Myocyte (in vitro differentiated cells): ENCODE results near the gene CALY. TPM values are rescaled to one million over a fixed set of nuclear protein-coding genes. Genes with fewer than 3 reads are reported as not detected.

ENCODE experiments used
- DNase-seq: peaks from one replicate; pipeline ENCODE4 v3.0.0-alpha.2; 2012; ENCODE audit warnings: low read depth
- total RNA-seq: library from RNA; depleted of rRNA; stranded (reverse); fragments of >200 nt; gene quantifications from 2 replicates; pipeline ENCODE4 v1.2.3, GENCODE V29; 2014

The CALY gene
- total RNA-seq, 1 donor from 2014 or later, result not detected

DNA sequence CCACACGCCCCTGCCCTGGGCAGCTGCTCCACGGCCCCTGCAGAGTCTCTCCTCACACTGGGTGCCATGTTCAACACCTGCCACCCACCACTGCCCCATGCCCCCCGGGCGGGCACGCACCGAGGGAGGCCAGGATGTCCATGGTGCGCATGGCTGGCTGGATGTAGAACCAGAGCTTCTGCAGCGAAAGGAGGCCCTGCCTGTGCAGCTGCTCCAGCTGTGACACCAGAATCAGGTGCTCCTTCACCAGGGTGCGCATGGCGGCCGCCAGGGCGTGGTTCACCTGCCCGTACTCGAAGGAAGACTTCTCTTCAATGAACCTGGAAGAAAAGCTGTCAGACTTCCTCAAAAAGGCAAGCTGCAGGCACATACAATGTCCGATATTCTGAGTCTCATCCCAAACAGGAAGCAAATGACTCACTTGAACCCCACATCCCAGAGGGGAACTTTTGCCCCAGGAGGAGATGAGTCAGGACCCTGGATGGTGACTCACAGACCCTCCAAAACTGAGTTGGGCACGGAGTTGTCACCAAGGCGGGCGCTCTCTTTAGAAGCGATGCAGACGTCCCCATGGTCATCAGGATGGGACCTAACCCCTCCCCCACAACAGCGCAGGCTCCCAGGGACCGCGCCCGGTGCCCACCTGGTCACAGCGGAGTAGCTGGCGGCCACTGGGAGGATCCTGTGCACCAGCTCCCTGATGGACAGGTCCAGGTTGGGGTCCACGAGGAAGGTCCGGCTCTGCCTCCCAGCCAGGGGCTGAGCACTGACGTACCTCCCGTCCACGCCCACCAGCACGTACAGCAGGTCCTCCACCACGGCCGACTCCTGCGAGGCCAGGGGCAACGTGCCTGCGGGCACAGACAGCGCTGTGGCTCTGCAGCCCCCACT is 43.5 kb downstream of the CALY start:
- peak; percentile 9 for DNase-seq

DNA sequence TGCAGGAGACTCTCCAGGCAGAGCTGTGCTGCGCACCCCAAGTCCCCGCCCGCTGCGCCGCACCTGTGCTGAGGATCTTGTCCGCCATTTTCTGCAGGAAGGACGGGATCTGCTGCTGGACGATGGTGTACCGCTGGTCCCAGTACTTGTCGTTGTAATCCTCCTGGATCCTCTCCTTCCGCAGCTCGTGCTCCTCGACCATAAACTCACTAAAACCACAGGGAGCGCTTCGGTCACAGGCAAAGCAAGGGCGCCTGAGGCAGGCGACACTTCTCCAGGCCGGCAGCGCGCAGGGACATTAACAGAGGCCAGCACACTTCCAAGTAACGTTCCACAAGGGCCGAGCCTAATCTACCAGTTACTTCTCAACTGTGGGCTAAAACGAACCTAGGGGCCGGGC is 46.9 kb downstream of the CALY start:
- no peak for DNase-seq

DNA sequence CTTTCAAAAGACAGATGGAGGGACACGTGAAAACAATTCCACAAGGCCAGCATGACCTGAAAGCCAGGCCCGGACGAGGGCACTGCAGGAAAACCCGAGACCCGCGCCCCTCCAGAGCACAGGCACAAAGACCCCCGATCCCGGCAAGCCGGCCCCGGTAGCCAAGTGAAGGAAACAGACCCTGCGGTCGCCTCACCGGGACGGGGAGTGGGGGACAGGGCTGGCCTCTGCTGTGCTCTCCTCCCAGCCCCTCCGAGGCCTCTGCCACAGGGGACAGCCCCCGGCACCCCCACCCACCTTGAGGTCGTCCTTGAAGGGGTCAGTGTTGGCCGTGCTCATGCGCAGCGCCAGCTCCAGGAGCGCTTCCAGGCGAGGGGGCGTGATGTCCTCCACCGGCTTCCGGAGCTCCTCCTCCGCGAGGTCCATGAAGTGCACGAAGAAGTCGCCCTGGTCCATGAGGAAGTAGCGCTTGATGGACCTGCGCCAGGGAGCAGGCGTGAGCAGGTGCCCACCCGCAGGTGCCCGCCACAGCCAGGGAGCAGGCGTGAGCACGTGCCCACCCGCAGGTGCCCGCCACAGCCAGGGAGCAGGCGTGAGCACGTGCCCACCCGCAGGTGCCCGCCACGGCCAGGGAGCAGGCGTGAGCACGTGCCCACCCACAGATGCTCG is 48.7 kb downstream of the CALY start:
- no peak for DNase-seq

DNA sequence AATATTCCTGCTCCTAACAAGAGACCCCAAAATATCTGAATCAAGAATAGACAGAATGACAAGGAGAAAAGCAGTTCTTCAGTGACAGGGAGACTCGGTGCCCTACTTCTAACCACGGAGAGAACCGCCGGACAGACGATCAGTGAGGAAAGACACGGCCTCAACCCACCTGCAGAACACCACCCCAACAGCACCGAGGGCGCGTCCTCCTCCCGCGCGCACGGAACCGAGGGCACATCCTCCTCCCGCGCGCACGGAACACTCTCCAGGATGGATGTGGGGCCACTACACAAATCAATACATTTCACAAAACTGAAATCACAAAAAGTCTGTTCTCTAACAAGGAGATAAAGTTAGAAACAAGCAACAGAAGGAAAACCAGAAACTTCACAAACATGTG is 50.3 kb downstream of the CALY start:
- no peak for DNase-seq

DNA sequence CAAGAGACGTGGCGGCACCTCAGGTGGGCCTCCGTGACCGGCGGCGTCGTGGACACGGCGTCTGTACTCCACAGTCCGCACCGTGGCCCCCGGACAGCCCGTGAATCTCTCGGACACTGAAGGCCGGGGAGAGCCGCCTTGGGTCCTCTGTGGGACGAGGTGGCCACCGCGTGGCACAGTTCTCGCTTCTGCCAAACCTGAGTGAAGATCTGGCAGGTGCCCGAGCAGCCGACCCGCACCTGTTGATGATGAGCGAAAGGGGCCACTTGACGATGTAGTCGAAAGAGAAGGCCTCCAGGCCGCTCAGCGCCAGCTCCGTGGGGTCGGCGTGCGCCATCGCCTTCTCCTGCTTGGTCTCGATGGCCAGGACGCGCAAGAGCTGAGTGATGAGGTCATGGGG is 51.5 kb downstream of the CALY start:
- no peak for DNase-seq

DNA sequence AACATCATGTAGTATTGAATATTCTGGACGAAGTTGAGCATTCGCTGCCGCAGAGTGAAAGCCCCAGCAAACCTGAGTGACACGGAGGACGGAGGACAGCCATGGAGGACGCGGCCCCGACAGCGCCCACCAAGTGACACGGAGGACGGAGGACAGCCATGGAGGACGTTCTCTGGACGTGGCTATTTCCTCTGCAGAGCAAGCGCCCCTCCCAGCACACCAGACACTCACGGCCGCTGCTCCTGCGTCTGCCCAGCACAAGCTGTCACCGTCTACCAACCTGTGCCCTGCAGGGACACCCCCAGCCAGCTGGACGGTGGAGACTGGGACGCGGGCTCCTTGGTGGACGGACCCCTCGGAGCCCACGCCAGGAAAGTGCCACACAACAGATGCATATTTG is 52.8 kb downstream of the CALY start:
- no peak for DNase-seq

DNA sequence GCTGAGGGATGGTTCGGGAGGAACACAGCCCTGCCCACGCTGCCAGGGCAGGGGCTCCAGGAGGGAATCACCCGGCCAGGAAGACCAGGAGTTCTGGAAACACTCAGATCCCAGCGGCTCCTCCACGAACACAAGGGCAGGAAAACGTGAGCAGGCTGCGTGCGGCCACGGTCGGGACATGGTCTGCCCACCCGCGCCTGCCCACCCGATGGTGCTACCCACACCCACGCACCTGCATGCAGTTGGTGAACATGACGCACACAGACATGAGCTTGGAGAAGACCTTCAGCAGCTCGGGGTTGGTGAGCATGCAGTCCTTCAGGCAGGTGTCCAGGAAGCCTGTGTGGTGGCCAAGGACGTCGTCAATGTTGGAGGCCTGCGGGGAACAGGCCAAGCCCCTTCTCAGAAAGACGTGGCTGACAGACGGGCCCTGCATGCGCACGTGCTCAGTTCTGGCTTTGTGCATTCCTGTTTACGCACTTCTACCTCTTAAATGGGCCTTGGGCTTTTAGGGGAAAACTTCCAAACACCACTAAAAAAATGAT is 53.8 kb downstream of the CALY start:
- DNase-seq, result no peak

DNA sequence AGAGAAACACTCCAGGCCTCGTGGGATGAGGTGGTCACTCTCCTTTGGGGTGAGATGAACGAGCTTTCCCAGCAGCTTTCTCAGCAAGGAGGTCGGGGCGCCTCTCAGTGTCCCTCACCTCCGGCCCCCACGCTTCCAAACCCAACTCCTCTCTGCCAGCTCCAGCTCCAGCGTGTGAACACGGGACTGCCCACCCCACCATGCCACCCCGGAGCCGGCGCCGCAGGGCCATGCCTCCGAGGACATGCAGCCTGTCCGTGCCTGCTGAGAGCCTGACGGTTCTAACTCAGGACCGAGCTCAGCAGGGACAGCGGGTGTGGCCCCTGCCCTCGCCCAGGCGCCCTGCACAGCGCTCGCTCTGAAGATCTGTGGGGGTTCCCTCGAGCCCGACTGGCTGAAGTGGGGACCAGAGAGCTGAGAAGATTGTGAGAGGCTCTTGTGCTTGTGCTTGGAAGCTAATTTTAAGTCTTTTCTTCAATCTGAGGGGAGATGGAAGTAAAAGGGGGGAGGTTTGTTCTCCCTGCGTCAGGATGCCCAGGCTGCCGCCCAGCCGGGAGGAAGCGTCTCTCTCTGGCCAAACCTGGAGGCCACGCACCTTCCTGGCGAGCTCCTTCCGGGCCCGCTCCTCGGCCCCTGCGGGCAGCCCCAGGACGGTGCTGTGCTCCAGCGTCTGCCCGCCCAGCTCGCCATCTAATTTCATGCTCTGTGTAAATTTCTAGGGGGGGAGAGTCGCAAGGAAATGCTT is 54.9 kb downstream of the CALY start:
- no peak for DNase-seq

DNA sequence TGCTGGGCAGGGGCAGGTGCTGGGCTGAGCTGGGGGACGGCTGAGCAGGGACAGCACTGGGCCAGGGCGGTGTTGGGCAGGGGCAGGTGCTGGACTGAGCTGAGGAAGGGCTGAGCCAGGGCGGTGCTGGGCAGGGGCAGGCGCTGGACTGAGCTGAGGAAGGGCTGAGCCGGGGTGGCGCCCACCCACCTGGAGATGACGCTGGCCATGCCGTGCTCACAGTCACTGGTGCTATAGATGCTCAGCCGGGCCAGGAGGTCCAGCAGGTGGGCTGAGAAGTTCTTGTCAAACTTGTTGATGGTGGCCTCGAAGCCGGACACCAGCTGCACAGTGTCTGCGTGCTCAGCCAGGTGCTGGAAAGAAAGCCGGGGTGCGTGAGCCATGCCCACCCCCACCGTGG is 55.6 kb downstream of the CALY start:
- DNase-seq, result no peak

DNA sequence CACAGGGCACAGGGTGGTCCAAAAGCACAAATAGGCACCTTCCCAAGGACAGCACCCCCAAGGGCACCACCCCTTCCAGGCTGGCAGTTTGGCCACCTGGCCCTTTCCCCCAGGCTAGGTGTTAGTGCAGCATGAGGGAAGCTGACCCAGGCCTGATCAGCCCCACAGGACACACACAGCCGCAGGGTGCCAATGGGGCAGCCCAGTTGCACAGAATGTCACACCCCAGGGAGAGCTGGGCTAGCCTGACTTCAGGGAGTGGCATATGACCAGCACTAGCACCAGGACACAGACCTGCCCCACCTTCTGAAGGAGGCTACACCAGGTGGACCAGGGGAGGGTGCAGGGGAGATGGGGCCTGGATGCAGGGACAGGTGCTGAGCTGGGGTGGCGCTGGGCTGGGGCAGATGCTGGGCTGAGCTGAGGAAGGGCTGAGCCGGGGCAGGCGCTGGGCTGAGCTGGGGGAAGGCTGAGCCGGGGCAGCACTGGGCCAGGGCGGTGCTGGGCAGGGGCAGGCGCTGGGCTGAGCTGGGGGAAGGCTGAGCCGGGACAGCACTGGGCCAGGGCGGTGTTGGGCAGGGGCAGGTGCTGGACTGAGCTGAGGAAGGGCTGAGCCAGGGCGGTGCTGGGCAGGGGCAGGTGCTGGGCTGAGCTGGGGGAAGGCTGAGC is 56.2 kb downstream of the CALY start:
- no peak for DNase-seq

DNA sequence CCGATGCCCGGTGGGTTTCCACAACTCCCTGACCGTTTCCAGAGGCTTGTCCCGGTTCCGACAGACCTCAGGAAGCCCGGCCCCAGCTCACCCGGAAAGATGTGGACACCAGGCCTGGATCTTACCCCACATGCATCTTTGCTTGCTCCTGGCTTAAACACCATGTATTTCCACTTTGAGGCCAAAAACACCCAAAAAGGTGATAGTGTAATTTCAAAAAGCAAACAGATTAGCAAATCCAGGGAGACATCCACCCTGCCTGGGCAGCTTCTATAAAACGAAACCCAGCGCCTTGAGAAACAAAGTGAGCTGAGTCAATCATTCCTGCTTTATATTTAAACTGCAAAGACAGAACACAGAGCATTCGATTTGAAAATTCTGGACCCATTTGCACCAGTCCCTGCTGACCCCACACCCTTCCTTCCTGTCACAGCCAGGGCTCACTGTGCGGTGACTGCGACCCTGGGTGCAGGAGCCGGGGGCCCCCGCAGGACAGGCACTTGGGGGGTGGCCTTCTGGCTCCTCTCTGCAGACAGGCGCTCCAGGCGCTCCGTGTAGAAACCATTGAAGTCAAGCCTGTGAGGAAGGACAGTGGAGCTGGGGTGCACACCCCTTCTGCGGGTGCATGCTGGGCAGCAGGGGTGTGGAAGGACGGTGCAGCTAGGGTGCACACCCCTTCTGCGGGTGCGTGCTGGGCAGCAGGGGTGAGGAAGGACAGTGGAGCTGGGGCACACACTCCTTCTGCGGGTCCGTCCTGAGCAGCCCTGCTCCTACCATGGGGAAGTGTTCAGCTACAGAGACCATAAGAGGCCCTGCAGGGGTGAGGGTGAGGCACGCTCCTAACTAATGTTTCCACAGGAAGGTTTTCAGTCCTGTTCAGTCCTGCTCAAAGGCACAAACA is 57.1 kb downstream of the CALY start:
- DNase-seq, result no peak

DNA sequence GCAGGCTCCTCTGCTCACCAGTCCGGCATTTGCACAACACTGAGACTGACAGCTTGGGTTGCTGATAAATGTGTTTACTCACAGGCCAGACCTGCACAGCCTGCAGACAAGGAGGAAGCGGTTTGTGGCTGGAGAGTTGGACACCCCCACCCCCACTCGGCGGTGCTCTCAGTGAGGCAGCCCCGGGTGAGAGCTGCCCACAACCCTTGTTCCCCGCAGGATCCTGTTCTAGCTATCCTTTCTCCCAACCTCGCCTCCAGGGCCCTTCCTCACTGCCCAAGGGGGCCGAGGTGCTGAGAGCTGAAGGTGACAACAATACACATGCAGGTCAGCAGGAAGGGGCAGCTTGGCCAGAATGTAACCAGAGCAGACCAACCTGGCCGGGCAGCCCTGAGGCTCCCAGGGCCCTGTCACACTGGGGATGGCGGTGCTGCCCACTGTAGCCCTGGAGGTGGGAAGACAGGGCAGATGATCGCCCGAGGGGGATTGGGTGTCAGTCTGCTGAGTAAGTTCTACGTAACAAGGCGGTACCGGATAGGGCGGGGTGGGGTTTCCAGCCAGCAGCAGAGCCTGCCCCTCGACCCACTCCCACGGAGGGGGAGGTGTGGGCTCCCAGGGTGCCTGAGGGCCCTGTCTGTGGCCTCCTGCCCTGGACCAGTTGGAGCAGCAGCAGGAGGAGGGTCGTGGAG is 58.0 kb downstream of the CALY start:
- peak; percentile 24 for DNase-seq

DNA sequence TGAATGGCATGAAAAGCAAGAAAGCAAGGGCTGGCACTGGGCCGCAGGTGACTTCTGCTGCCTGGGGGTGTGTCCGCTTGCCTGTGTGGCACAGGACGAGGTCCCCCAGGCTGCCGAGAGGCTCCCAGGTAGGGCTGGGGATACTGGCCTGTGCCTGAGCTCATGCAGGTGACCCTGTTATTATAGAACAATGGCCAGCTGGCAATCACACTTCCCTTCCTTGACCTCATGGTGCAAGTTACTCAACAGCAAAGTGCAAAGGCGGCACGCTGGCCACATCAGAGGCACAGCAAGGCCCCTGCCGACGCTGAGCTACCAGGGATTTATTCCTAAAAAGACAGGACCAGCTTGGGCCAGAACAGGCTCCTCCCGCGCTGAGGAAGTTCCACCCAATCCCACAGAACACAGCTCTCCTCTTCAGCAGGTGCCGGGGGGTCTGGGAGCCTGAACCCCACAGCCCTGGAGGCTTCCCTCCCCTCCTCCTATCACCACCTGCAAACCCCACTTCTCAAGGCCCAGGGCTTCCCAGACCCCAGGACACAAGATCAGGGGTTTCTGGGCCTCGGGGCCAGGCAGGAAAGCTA is 58.6 kb downstream of the CALY start:
- no peak for DNase-seq

DNA sequence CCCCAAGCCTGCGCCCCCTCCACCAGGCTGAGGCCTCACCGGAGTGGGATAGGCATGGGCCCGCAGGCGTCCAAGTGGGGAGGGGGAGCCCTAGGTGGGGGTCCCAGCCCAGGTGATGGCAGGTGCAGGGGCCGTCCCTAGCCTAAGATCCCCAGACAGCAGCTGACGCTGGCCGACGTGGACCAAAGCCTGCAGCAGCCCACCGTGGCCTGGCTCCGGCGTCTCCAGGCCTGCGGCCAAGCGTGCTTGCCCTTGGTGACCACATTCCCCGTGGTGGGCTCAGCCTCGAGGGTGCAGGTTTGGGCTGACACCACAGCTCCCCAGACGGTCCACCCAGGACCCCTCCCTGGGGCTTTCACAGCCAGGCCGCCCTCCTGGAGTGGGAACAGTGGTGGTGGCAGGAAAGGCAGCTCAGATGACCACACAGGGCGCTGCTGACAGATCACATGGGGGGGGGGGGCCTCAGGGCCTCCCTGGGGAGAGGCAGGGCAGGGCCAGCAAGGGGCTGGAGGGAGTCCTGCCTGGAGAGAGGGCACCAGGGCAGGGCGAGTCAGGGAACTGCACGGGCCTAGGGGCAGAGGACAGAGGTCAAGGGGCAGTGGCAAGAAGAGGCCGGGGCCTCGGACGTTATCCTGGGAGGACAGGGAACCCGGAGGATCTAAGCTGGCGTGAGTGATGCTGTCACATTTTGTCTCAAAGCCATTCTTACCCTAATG is 59.3 kb downstream of the CALY start:
- DNase-seq, result no peak

DNA sequence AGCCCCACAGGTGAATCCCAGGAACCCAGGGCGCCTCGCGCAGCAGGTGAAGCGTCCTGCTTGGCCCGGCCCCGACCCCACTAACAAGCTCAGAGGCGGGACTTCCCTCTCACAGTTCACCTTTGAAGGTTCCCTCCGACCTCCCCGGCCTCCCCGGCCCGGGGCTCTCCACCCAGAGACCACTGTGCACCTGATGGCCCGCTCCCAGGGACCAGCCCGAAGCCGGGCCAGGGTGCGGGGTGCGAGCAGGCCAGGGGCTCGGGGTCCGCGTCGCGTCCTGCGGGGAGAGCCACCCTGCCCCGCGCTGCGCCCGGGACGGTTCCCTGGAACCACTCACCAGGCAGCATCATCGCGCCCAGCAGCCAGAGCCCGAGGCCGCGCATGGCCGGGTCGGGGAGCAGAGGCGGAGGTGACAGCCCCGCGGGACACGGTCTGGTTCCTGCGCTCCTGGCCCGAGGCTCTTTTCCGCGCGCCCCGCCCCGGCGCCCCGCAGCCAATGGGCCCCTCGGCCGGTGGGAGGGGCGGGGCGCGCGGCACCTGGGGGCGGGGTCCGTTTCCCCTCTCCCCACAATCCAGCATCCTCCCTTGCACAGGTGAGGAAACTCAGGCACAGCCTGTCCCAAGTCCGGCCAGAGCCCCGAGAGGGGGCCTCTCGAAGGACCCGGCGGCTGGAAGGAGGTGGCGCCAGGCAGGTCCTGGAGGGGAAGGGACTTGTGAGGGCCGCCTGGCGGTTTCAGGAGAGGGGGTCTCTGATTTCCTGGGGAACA is 60.1 kb downstream of the CALY start, which contains the start of gene ADAM8:
Gene ADAM8 (minus strand): TSS at position 434 of the 767 bp plus-strand sequence. CDS start 51 bp downstream, at position 383.
- DNase-seq, result no peak

DNA sequence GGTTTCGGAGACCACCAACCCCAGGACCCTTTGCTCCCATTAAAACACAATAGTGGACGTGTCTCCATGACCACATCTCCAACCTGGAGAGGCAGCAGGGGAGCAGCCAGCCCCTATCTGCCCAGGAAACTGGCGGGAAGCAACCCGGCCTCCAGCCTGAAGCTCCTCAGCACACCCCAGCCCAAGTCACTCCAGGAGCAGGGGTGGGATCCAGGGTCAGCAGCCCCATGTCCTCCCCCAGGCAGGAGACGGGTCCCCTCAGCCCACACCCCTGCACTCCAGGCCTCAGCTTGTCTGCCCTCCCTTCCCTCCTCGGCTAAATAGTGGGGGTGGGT is 60.6 kb downstream of the CALY start:
- DNase-seq, result no peak

DNA sequence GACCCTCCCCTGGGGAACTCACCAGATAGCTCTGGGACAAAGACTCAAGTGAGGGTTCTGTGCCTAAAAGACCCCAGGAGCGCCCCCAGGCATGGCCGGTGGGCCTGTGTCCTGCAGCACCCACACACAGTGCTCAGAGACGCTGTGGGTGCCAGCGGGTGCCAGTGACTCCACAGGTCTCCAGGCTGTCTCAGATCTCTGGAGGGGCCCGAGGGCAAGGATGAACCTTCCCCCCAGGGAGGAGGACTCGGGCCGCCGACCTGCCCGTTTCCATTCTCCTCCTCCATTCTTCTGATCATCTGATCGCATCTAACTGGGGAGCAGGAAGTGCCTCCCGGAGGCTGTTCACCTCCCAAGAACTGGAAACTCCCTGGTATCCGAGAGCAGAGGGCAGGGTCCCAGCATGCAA is 61.0 kb downstream of the CALY start:
- DNase-seq, result no peak
